HuH-7 (cell line): Measurements from ENCODE around the gene CLEC18C.
"Not testable (repeated sequence)": the region's sequence is repeated elsewhere in the genome, so short reads cannot be mapped to it uniquely, and the experiment has no call there.

Experiments used
- DNase-seq: peaks from one replicate; pipeline ENCODE4 v3.0.0; 2011; ENCODE audit warnings: low spot score

Gene CLEC18C

DNA sequence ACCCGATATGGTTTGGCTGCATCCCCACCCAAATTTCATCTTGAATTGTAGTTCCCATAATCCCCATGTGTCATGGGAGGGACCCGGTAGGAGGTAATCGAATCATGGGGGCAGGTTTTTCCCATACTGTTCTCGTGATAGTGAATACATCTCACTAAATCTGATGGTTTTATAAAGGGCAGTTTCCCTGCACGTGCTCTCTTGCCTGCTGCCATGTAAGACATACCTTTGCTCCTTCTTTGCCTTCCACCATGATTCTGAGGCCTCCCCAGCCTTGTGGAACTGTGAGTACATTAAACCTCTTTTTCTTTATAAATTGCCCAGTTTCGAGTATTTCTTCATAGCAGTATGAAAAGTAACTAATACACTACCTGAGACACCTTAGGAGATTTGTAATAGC is 32.8 kb downstream of the CLEC18C start:
- not testable (repeated sequence) for DNase-seq

DNA sequence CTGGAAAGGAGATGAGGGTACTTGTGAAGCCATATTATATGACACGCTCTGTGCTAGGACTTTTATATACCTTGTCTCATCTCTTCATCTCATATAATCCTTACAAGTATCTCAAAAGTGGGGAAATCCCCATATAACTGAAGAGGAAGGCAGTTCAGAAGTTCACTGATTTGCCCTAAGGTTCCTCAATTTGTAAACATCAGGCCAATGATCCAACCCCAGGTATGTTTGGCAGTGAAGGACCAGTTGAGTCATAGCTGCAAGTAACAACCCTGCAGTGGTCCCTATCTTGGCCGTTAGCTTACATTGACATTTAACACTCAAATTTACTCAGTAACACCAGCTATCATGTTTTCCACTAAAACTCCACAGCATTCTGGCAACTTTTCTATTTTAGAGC is 45.0 kb downstream of the CLEC18C start:
- not testable (repeated sequence) for DNase-seq

DNA sequence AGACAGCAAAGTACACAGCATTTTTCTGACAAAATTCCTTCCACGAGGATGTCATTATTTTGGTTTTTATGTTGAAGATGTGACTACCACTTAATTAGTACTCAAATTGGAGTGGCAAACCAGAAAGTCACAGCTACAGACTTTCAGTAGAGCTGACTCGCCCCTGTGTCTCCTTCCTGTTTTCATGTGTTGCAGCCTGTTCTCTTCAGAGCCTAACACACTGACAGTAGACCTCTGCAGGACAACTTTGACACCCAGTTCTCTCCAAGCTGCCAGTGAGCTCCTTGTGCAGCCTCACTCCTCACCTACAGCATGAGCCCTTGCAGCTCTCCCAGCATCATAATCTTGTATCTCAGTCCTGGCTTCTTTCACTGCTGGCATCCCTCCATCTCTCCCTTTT is 49.0 kb downstream of the CLEC18C start:
- not testable (repeated sequence) for DNase-seq

DNA sequence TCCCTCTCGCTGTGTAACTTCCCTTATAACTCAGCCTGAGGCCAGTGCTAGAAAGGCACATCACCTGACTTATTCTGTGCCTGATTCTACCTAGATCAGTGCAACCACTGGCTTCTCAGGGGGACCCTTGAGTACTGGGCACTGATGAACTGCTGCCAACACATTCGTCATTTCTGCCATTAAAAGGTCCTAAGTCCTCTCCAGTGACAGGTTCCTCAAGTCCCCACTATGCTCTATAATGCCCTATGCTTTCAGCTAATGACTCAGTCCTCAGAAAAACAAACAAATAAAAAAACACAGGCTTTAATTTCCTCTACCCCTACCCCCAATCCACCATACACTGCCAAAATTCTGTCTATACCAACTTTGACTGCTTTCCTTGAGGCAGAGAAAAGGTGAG is 49.6 kb downstream of the CLEC18C start:
- DNase-seq: not testable (repeated sequence)

DNA sequence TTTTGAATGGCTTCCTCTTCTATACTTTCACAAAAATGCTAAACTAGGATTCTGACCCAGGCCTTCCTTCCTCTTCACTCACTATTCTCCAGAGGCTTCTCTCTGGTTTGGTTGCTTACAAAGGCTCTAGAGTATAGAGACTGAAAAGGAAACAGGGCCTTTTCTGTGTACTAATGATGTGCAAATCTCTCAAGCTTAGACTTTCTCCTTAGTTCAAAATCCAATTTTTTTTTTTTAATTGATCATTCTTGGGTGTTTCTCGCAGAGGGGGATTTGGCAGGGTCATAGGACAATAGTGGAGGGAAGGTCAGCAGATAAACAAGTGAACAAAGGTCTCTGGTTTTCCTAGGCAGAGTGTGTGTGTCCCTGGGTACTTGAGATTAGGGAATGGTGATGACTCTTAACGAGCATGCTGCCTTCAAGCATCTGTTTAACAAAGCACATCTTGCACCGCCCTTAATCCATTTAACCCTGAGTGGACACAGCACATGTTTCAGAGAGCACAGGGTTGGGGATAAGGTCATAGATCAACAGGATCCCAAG is 50.5 kb downstream of the CLEC18C start:
- DNase-seq: not testable (repeated sequence)

DNA sequence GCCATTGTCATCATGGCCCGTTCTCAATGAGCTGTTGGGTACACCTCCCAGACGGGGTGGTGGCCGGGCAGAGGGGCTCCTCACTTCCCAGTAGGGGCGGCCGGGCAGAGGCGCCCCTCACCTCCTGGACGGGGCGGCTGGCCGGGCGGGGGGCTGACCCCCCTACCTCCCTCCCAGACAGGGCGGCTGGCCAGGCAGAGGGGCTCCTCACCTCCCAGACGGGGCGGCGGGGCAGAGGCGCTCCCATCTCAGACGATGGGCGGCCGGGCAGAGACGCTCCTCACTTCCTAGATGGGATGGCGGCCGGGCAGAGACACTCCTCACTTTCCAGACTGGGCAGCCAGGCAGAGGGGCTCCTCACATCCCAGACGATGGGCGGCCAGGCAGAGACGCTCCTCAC is 51.1 kb downstream of the CLEC18C start:
- DNase-seq: not testable (repeated sequence)

DNA sequence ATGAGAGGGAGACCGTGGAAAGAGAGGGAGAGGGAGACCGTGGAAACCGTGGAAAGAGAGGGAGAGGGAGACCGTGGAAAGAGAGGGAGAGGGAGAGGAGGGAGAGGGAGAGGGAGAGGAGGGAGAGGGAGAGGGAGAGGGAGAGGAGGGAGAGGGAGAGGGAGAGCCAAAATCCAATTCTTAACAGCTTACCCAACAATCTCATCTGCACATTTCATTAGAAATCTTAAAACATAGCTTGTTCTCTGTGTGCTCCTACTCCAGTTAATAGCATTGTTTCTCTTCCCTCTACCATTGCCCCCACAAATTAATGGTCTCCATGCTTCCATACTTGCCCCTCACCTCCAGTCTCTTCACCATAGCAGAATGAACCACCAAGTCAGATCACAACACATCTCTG is 51.8 kb downstream of the CLEC18C start:
- not testable (repeated sequence) for DNase-seq

DNA sequence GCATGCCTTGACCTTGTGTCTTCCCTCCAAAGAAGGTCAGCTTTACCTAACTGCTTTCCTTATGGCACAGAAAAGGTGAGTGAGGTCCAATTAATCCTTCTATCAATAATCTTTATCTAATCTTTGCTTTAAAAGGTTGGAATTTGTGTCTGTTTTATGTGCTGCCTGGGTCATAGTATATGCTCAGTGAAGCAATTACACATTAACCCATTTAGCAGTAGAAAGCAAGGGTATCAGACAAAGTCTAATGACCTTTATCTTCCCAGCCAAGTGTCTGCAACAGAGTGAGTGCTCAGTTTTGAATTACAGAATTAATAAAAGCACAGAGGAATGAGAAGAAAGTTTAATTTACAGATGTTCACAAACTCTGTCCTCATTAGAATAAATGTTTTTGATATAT is 52.4 kb downstream of the CLEC18C start:
- not testable (repeated sequence) for DNase-seq

GRCh38 chr16:70231831-70232230 is 58.2 kb downstream of the CLEC18C start:
- not testable (repeated sequence) for DNase-seq
